ENCODE data around the gene R3HDM2. TPM values are rescaled to one million over a fixed set of nuclear protein-coding genes. Genes with fewer than 3 reads are reported as not detected.

R3HDM2 gene
- total and polyA plus RNA-seq, 2 donors (not counting 1 experiment from before 2014, with no cell fraction given) = 21.3 to 22.8 TPM

DNA sequence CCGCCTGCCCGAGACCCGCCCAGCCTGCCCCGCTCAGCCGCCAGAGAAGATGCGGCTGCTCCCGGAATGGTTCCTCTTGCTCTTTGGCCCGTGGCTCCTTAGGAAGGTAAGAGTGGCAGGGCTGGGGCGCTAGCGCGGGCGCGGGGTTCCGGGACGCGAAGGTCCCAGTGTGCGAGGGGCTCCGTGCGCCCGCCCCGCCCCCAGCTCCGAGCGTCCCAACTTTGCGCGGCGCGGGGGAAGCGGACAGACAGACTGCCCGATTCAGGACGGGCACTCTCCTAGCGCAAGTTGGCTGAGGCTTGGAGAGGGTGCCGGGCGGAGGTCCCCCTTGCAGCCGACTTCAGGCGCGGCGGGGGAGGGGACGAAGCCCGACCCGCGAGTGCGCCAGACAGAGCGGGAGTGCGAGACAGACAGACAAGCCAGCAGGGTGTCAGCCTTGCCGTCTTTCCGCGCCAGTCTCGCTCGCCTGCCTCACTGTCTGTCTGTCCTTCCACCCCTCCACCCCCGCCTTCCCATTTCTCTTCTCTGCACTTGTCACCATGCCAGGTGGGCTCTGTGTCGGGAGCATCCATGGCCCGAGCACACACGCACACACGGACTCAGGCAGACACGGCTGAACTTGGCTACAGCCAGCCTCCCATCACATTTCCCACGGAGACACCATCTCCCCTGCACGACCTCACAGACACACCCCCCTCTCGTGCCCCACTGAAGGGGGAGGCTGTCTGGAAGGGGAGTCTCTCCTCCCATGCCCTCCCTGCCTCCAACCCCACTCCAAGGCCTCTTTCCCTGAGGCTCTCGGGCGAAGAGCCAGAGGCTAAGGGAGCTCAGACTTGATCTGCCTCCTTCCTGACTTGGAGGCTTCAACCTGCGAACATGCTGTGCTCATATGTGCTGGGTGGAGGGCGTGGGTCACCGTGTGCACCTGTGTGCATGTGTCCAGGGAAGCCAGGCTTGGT is 213.6 kb downstream of the R3HDM2 start:
- DNase-seq (ENCODE audit: low read depth in 2 of 2) = no peak
- Histone ChIP-seq H3K4me3 (replicated peaks in 1 of 4; ENCODE audit: control extremely low read depth in 1 of 4, insufficient read depth in 1 of 4, low read depth in 3 of 4, low read length in 4 of 4) (peak overlapping the region; percentile 9 to 57 (median 20)), H3K79me2 (ENCODE audit: control insufficient read depth, insufficient read depth, low read length) (no peaks in the 10 kb centered on the region), H3K36me3 (ENCODE audit: control insufficient read depth, insufficient read depth, low read length) (peaks cover 8% of the 10 kb centered on the region), H3K4me2 (ENCODE audit: extremely low read depth, insufficient read depth, low read length) (peak overlapping the region; percentile 44), H3K27ac (ENCODE audit: insufficient read depth, low read length) (no peak overlapping the region), H3K4me1 (ENCODE audit: control insufficient read depth, extremely low read depth, insufficient read depth, low read length) (peaks cover 9% of the 10 kb centered on the region), H3K9ac (ENCODE audit: insufficient read depth, low read length) (peak overlapping the region; percentile 1), H2AFZ (ENCODE audit: low read length) (no peak overlapping the region), H3K9me3 (ENCODE audit: control insufficient read depth, insufficient read depth, low read depth, low read length) (no peaks in the 10 kb centered on the region), H3K27me3 (ENCODE audit: control insufficient read depth, insufficient read depth, low read length) (peaks cover 48% of the 10 kb centered on the region), H4K20me1 (ENCODE audit: control insufficient read depth, extremely low read depth, insufficient read depth, low read length) (no peaks in the 10 kb centered on the region)
- TF ChIP-seq, protein P1, sequence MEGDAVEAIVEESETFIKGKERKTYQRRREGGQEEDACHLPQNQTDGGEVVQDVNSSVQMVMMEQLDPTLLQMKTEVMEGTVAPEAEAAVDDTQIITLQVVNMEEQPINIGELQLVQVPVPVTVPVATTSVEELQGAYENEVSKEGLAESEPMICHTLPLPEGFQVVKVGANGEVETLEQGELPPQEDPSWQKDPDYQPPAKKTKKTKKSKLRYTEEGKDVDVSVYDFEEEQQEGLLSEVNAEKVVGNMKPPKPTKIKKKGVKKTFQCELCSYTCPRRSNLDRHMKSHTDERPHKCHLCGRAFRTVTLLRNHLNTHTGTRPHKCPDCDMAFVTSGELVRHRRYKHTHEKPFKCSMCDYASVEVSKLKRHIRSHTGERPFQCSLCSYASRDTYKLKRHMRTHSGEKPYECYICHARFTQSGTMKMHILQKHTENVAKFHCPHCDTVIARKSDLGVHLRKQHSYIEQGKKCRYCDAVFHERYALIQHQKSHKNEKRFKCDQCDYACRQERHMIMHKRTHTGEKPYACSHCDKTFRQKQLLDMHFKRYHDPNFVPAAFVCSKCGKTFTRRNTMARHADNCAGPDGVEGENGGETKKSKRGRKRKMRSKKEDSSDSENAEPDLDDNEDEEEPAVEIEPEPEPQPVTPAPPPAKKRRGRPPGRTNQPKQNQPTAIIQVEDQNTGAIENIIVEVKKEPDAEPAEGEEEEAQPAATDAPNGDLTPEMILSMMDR (conservative IDR thresholded peaks at IDR 0.05 in 1 of 2, IDR thresholded peaks at IDR 0.05 in 1 of 2; ENCODE audit: low read depth in 1 of 2, low read length in 2 of 2) = no peak
- TF ChIP-seq EZH2 (IDR thresholded peaks at IDR 0.05; ENCODE audit: low read length, missing control alignments) = peak; percentile 92

DNA sequence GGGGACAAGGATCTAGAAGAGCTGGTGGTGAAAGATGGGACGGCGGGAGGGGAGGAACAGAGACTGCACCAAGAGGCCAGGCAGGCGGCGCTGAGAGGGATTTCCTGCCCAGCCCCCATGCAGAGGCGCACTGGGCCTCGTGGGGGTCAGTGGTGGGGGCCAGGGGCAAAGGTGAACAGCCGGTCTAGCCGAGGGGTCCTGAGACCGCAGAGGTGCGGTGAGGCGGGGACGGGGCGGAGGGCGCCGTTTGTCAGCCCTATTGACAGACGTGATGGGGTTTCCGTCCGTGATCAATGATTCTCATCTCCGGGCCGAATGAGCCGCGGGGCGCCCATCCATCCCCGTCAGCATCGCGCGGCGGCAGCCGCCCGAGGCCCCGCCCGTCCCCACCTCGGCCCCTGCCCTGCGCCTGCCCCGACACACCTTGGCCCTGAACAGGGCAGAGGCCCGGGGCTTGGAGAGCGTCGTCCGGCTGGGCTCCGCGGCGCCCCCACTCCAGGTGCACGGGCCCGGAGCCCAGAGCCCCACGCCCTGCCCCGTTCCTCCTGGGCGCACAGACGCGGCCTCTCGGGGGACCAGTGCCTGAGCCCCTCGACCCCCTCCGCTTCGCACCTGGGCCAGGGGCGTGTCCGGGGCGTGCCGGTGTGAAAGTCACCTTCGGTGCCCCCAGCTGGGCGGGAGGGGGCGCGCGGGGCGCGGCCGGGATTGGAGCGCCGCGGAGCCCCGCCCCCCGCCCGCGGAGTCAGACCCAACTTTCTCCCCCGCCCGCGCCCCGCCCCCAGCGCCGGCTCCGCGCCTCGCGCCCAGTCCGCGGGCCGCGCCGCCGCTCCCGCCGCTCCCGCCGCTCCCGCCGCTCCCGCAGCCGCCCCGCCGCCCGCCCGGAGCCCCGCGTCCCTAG is 214.6 kb downstream of the R3HDM2 start, which contains the start of gene NXPH4:
TSS of gene NXPH4 (plus strand) at position 781 of the 898 bp plus-strand sequence. CDS start 176 bp downstream, outside the sequence.
- Histone ChIP-seq H3K79me2 (ENCODE audit: control insufficient read depth, insufficient read depth, low read length) (no peaks in the 10 kb centered on the region), H3K4me2 (ENCODE audit: extremely low read depth, insufficient read depth, low read length) (peak within 1 kb of the TSS; percentile 72), H2AFZ (ENCODE audit: low read length) (no peak within 1 kb of the TSS), H4K20me1 (ENCODE audit: control insufficient read depth, extremely low read depth, insufficient read depth, low read length) (no peaks in the 10 kb centered on the region), H3K9ac (ENCODE audit: insufficient read depth, low read length) (peak within 1 kb of the TSS; percentile 37), H3K36me3 (ENCODE audit: control insufficient read depth, insufficient read depth, low read length) (peaks cover 17% of the 10 kb centered on the region), H3K4me3 (replicated peaks in 1 of 4; ENCODE audit: control extremely low read depth in 1 of 4, insufficient read depth in 1 of 4, low read depth in 3 of 4, low read length in 4 of 4) (peak within 1 kb of the TSS; percentile 14 to 57 (median 27)), H3K9me3 (ENCODE audit: control insufficient read depth, insufficient read depth, low read depth, low read length) (no peaks in the 10 kb centered on the region), H3K4me1 (ENCODE audit: control insufficient read depth, extremely low read depth, insufficient read depth, low read length) (peaks cover 9% of the 10 kb centered on the region), H3K27me3 (ENCODE audit: control insufficient read depth, insufficient read depth, low read length) (peaks cover 43% of the 10 kb centered on the region), H3K27ac (ENCODE audit: insufficient read depth, low read length) (no peak within 1 kb of the TSS)
- no peak for DNase-seq (ENCODE audit: low read depth in 2 of 2)
- TF ChIP-seq, protein P1 (conservative IDR thresholded peaks at IDR 0.05 in 1 of 2, IDR thresholded peaks at IDR 0.05 in 1 of 2; ENCODE audit: low read depth in 1 of 2, low read length in 2 of 2) = no peak
- peak; percentile 69 for TF ChIP-seq EZH2 (IDR thresholded peaks at IDR 0.05; ENCODE audit: low read length, missing control alignments)

DNA sequence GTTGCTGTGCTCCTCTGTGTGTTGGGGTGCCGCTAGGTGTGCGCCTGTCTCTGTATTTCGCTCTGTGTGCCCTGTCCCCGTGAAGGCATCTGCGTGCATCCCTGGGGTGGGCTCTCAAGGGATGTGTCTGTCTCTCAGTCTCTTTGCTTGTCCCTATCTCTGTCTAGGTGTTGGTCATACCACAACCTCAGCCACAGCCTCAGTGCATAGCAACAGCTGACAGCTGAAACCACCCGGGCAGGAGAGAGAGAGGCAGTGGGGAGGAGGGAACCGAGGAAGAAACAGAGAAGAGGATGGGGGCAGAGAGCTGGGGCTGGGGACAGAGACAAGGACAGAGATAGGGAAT is 215.2 kb downstream of the R3HDM2 start:
- TF ChIP-seq, protein P1 (conservative IDR thresholded peaks at IDR 0.05 in 1 of 2, IDR thresholded peaks at IDR 0.05 in 1 of 2; ENCODE audit: low read depth in 1 of 2, low read length in 2 of 2) = no peak
- TF ChIP-seq EZH2 (IDR thresholded peaks at IDR 0.05; ENCODE audit: low read length, missing control alignments) = peak; percentile 72
- Histone ChIP-seq H4K20me1 (ENCODE audit: control insufficient read depth, extremely low read depth, insufficient read depth, low read length) (no peaks in the 10 kb centered on the region), H3K4me1 (ENCODE audit: control insufficient read depth, extremely low read depth, insufficient read depth, low read length) (peaks cover 9% of the 10 kb centered on the region), H2AFZ (ENCODE audit: low read length) (no peak overlapping the region), H3K9ac (ENCODE audit: insufficient read depth, low read length) (no peak overlapping the region), H3K79me2 (ENCODE audit: control insufficient read depth, insufficient read depth, low read length) (no peaks in the 10 kb centered on the region), H3K27me3 (ENCODE audit: control insufficient read depth, insufficient read depth, low read length) (peaks cover 37% of the 10 kb centered on the region), H3K9me3 (ENCODE audit: control insufficient read depth, insufficient read depth, low read depth, low read length) (no peaks in the 10 kb centered on the region), H3K36me3 (ENCODE audit: control insufficient read depth, insufficient read depth, low read length) (peaks cover 23% of the 10 kb centered on the region), H3K4me2 (ENCODE audit: extremely low read depth, insufficient read depth, low read length) (peak overlapping the region; percentile 72), H3K27ac (ENCODE audit: insufficient read depth, low read length) (no peak overlapping the region), H3K4me3 (replicated peaks in 1 of 4; ENCODE audit: control extremely low read depth in 1 of 4, insufficient read depth in 1 of 4, low read depth in 3 of 4, low read length in 4 of 4) (peak overlapping the region in 1 of 4 experiments; percentile 51)
- peak in 1 of 2 donors; percentile 30 for DNase-seq (ENCODE audit: low read depth in 2 of 2)

Measured in fibroblast of lung (primary cell).